KMS-11 (cell line): ENCODE results near the gene SMC1B.
"Not testable (repeated sequence)": the region's sequence is repeated elsewhere in the genome, so short reads cannot be mapped to it uniquely, and the experiment has no call there.

Experiments
- H2AFZ ChIP-seq: fragments of 200-600 bp; sonication (generic); 2 replicates; pipeline ENCODE4 v1.6.1; 2016; ENCODE audit warnings: antibody characterized with exemption, mixed run types, low read depth
- H3K27ac ChIP-seq: fragments of 200-600 bp; sonication (generic); 2 replicates; pipeline ENCODE4 v1.6.1; 2016; ENCODE audit warnings: mild to moderate bottlenecking, mixed run types
- H3K27me3 ChIP-seq: fragments of 200-600 bp; sonication (generic); 2 replicates; pipeline ENCODE4 v1.6.1; 2017; ENCODE audit warnings: mild to moderate bottlenecking, low read depth, mixed run types, moderate library complexity; ENCODE audit not compliant: insufficient read depth
- H3K36me3 ChIP-seq: fragments of 200-600 bp; sonication (generic); 2 replicates; pipeline ENCODE4 v1.6.1; 2017; ENCODE audit warnings: mild to moderate bottlenecking, mixed run types; ENCODE audit not compliant: insufficient read depth
- H3K4me1 ChIP-seq: fragments of 200-600 bp; sonication (generic); 2 replicates; pipeline ENCODE4 v1.6.1; 2016; ENCODE audit warnings: mild to moderate bottlenecking, low read depth, mixed run types; ENCODE audit not compliant: poor library complexity, severe bottlenecking
- H3K4me2 ChIP-seq: fragments of 200-600 bp; sonication (generic); 2 replicates; pipeline ENCODE4 v1.7.0; 2016; ENCODE audit warnings: mild to moderate bottlenecking, mixed run types
- H3K4me3 ChIP-seq: fragments of 200-600 bp; sonication (generic); IDR thresholded peaks from 2 replicates; pipeline ENCODE4 v1.6.1; 2017; ENCODE audit warnings: low read depth, low read length, mixed read lengths; ENCODE audit not compliant: insufficient read depth
- H3K79me2 ChIP-seq: fragments of 200-600 bp; sonication (generic); 2 replicates; pipeline ENCODE4 v1.6.1; 2016; ENCODE audit warnings: low read depth, mixed run types; ENCODE audit not compliant: insufficient read depth
- H3K9ac ChIP-seq: fragments of 200-600 bp; sonication (generic); 2 replicates; pipeline ENCODE4 v1.6.1; 2016; ENCODE audit warnings: mild to moderate bottlenecking, mixed run types
- H4K20me1 ChIP-seq: fragments of 200-600 bp; sonication (generic); 2 replicates; pipeline ENCODE4 v1.6.1; 2016; ENCODE audit warnings: mild to moderate bottlenecking, mixed run types; ENCODE audit not compliant: insufficient read depth
- TF ChIP-seq, protein P1 (sequence below): fragments of 200-600 bp; sonication (generic); conservative IDR thresholded peaks from 2 replicates; pipeline ENCODE4 v1.6.1; 2017; ENCODE audit warnings: low read depth, mild to moderate bottlenecking, antibody characterized with exemption, low read length, moderate library complexity, mixed read lengths

Gene SMC1B

DNA sequence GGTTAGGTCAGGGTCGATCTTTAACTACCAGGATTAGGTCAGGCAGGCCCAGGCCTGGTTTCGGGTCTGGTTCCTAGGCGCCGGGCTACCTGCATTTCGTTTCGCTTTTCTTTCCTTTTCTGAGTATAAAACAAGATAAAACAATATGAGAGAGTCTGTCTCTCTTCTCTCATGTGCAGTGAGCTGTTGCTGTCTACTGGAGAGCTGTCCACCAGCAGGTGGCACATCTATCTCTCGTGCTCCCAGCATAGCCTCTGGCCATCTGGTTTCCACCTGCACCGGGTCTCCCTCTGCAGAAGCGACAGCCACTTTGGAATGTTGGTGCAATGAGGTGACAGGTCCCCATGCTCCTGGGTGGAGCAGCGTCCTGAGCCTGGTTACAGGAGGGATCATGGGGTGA is 27.7 kb upstream of the SMC1B start:
- no peaks in the 10 kb centered on the region for H4K20me1 ChIP-seq
- H3K4me3 ChIP-seq: no peak overlapping the region
- TF ChIP-seq, protein P1, sequence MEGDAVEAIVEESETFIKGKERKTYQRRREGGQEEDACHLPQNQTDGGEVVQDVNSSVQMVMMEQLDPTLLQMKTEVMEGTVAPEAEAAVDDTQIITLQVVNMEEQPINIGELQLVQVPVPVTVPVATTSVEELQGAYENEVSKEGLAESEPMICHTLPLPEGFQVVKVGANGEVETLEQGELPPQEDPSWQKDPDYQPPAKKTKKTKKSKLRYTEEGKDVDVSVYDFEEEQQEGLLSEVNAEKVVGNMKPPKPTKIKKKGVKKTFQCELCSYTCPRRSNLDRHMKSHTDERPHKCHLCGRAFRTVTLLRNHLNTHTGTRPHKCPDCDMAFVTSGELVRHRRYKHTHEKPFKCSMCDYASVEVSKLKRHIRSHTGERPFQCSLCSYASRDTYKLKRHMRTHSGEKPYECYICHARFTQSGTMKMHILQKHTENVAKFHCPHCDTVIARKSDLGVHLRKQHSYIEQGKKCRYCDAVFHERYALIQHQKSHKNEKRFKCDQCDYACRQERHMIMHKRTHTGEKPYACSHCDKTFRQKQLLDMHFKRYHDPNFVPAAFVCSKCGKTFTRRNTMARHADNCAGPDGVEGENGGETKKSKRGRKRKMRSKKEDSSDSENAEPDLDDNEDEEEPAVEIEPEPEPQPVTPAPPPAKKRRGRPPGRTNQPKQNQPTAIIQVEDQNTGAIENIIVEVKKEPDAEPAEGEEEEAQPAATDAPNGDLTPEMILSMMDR: peak; percentile 32; the same call in 1 of the 2 replicates
- no peaks in the 10 kb centered on the region for H3K4me1 ChIP-seq
- no peak overlapping the region for H3K4me2 ChIP-seq
- no peaks in the 10 kb centered on the region for H3K79me2 ChIP-seq
- H3K27me3 ChIP-seq: peaks cover 38% of the 10 kb centered on the region; the same call in 1 of the 2 replicates
- no peak overlapping the region for H3K27ac ChIP-seq
- no peak overlapping the region for H3K9ac ChIP-seq
- H2AFZ ChIP-seq: no peak overlapping the region
- H3K36me3 ChIP-seq: no peaks in the 10 kb centered on the region

DNA sequence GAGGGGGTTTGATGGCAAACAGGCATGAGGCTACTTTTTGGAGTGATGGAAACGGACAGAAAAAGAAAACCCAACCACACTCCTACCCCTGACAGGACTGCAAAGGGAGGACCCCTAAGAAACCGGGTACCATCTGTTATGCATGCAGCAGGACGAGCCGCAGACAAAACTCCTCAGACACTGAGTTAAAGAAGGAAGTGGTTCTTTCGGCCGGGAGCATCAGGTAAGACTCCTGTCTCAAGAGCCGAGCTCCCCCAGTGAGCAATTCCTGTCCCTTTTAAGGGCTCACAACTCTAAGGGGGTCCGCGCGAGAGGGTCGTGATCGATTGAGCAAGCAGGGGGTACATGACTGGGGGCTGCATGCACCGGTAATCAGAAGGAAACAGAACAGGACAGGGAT is 27.3 kb upstream of the SMC1B start:
- H4K20me1 ChIP-seq, H2AFZ ChIP-seq, H3K27ac ChIP-seq, H3K9ac ChIP-seq, H3K4me3 ChIP-seq, H3K4me1 ChIP-seq, H3K36me3 ChIP-seq, H3K79me2 ChIP-seq, H3K4me2 ChIP-seq: not testable (repeated sequence)
- peaks cover 34% of the 10 kb centered on the region; the same call in 1 of the 2 replicates for H3K27me3 ChIP-seq

DNA sequence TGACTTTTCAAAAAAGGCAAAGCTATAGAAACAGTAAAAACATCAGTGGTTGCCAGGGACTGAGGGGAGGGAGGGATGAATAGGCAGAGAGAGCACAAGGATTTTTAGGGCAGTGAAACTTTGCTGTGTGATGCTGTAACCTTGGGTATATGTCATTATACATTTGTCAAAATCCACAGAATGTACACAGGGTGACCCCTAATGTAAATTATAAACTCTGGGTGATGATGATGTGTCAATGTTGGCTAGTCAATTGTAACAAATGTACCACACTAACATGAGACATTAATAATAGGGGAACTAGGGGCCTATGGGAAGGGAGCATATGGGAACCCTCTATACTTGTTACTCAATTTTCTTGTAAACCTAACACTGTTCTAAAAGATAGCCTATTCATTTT is 24.9 kb upstream of the SMC1B start:
- Histone ChIP-seq H3K36me3 (no peaks in the 10 kb centered on the region), H3K4me3 (no peak overlapping the region), H3K79me2 (no peaks in the 10 kb centered on the region), H2AFZ (no peak overlapping the region), H3K9ac (no peak overlapping the region), H3K4me1 (no peaks in the 10 kb centered on the region), H3K27me3 (peaks cover 22% of the 10 kb centered on the region; the same call in 1 of the 2 replicates), H4K20me1 (no peaks in the 10 kb centered on the region), H3K4me2 (no peak overlapping the region), H3K27ac (no peak overlapping the region)
- TF ChIP-seq, protein P1: no peak

DNA sequence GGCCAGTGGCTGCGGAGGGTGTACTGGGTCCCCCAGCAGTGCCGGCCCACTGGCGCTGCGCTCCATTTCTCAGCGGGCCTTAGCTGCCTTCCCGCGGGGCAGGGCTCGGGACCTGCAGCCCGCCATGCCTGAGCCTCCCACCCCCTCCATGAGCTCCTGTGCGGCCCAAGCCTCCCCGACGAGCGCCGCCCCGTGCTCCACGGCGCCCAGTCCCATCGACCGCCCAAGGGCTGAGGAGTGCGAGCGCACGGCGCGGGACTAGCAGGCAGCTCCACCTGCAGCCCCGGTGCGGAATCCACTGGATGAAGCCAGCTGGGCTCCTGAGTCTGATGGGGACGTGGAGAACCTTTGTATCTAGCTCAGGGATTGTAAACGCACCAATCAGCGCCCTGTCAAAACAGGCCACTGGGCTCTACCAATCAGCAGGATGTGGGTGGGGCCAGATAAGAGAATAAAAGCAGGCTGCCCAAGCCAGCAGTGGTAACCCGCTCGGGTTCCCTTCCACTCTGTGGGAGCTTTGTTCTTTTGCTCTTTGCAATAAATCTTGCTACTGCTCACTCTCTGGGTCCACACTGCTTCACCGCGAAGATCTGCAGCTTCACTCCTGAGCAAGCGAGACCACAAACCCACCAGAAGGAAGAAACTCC is 23.6 kb upstream of the SMC1B start:
- not testable (repeated sequence) for H3K9ac ChIP-seq, H3K79me2 ChIP-seq, H3K4me2 ChIP-seq, H4K20me1 ChIP-seq, H3K4me3 ChIP-seq, H3K4me1 ChIP-seq, H2AFZ ChIP-seq, H3K36me3 ChIP-seq, H3K27ac ChIP-seq
- peaks cover 14% of the 10 kb centered on the region; the same call in 1 of the 2 replicates for H3K27me3 ChIP-seq

DNA sequence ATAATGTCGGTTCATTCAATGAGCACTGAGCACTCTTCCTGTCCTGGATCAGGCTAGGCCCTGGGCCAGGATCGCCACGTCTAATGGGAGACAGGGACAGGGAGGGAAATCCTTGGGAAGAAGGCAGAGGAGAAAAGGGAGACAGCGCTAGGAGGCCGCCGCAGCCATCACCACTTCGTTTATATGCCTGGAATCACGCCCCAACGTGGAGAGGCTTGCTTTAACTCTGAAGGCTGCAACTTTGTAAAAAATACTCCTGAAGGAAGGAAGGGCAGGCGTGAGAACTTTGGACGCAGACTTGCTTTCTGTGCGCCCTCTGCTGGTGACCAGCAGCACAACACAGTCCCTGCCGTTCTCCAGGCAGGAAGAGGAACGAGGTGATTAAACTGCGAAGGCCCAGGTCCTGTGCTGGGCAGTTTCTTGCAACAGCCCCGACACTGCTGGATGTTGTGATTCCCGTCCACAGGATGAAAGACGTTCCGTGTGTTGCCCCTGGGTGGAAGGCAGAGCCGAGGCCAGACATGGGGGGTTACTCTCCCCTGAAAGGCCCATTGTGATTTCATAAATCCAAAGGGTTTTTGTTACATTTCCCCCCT is 22.2 kb upstream of the SMC1B start:
- H3K79me2 ChIP-seq: no peaks in the 10 kb centered on the region

More for the DNA sequence above, 22.2 kb upstream of the SMC1B start:
- no peak overlapping the region for H3K4me3 ChIP-seq
- H3K4me2 ChIP-seq: no peak overlapping the region
- no peak overlapping the region for H3K9ac ChIP-seq
- H2AFZ ChIP-seq: peak overlapping the region; percentile 50
- H3K4me1 ChIP-seq: no peaks in the 10 kb centered on the region
- no peak overlapping the region for H3K27ac ChIP-seq
- H3K36me3 ChIP-seq: no peaks in the 10 kb centered on the region
- H4K20me1 ChIP-seq: no peaks in the 10 kb centered on the region
- TF ChIP-seq, protein P1: peak; percentile 86
- H3K27me3 ChIP-seq: peaks cover 6% of the 10 kb centered on the region; the same call in 1 of the 2 replicates
